Measurements from ENCODE around the gene UGT1A3.

Gene UGT1A3

GRCh38 chr2:233728723-233729301, at the start of gene UGT1A3:
TSS of gene UGT1A3 (plus strand) at chr2:233729042. CDS start at chr2:233729127, 85 bp downstream.
- DNase-seq, result no peak
- in situ Hi-C loops (cut with HindIII; ENCODE audit: low pct_ligation_motif_present, low sequenced_read_pairs), result no loop called here
- no peak within 1 kb of the TSS for H3K4me3 ChIP-seq (ENCODE audit: low read depth, low read length)
- no peak within 1 kb of the TSS for H3K27ac ChIP-seq
- H3K36me3 ChIP-seq (replicated peaks), result no peaks in the 10 kb centered on the region
- no peak for TF ChIP-seq CTCF (IDR thresholded peaks at IDR 0.05; ENCODE audit: low read depth, low read length, missing control alignments)
- H3K27me3 ChIP-seq (replicated peaks), result no peaks in the 10 kb centered on the region

GRCh38 chr2:233679196-233679595, 49.6 kb upstream of the UGT1A3 start:
- DNase-seq, result no peak
- H3K27ac ChIP-seq, result no peak overlapping the region
- no peak for TF ChIP-seq CTCF (IDR thresholded peaks at IDR 0.05; ENCODE audit: low read depth, low read length, missing control alignments)
- in situ Hi-C loops (cut with HindIII; ENCODE audit: low pct_ligation_motif_present, low sequenced_read_pairs), result no loop called here
- H3K4me3 ChIP-seq (ENCODE audit: low read depth, low read length), result no peak overlapping the region
- H3K36me3 ChIP-seq (replicated peaks), result no peaks in the 10 kb centered on the region
- H3K27me3 ChIP-seq (replicated peaks), result no peaks in the 10 kb centered on the region

GRCh38 chr2:233680361-233681045, 48.3 kb upstream of the UGT1A3 start:
- DNase-seq, result no peak
- in situ Hi-C loops (cut with HindIII; ENCODE audit: low pct_ligation_motif_present, low sequenced_read_pairs), result no loop called here
- Histone ChIP-seq H3K27me3 (replicated peaks) (no peaks in the 10 kb centered on the region), H3K4me3 (ENCODE audit: low read depth, low read length) (no peak overlapping the region), H3K36me3 (replicated peaks) (no peaks in the 10 kb centered on the region), H3K27ac (no peak overlapping the region)
- no peak for TF ChIP-seq CTCF (IDR thresholded peaks at IDR 0.05; ENCODE audit: low read depth, low read length, missing control alignments)

GRCh38 chr2:233681521-233682099, 47.2 kb upstream of the UGT1A3 start, which contains the start of gene UGT1A7:
TSS of gene UGT1A7 (plus strand) at chr2:233681901. CDS start at chr2:233681938, 37 bp downstream.
- no peak for DNase-seq
- TF ChIP-seq CTCF (IDR thresholded peaks at IDR 0.05; ENCODE audit: low read depth, low read length, missing control alignments), result no peak
- H3K27me3 ChIP-seq (replicated peaks), result no peaks in the 10 kb centered on the region
- H3K36me3 ChIP-seq (replicated peaks), result no peaks in the 10 kb centered on the region
- in situ Hi-C loops (cut with HindIII; ENCODE audit: low pct_ligation_motif_present, low sequenced_read_pairs), result no loop called here
- no peak within 1 kb of the TSS for H3K4me3 ChIP-seq (ENCODE audit: low read depth, low read length)
- no peak within 1 kb of the TSS for H3K27ac ChIP-seq

GRCh38 chr2:233684640-233685039, 44.2 kb upstream of the UGT1A3 start:
- DNase-seq, result no peak
- no peaks in the 10 kb centered on the region for H3K27me3 ChIP-seq (replicated peaks)
- TF ChIP-seq CTCF (IDR thresholded peaks at IDR 0.05; ENCODE audit: low read depth, low read length, missing control alignments), result no peak
- H3K36me3 ChIP-seq (replicated peaks), result no peaks in the 10 kb centered on the region
- in situ Hi-C loops (cut with HindIII; ENCODE audit: low pct_ligation_motif_present, low sequenced_read_pairs), result no loop called here
- H3K4me3 ChIP-seq (ENCODE audit: low read depth, low read length), result no peak overlapping the region
- H3K27ac ChIP-seq, result no peak overlapping the region

Data from brain microvascular endothelial cell (primary cell).